ENCODE data around the gene ASB18.

ASB18 gene

DNA sequence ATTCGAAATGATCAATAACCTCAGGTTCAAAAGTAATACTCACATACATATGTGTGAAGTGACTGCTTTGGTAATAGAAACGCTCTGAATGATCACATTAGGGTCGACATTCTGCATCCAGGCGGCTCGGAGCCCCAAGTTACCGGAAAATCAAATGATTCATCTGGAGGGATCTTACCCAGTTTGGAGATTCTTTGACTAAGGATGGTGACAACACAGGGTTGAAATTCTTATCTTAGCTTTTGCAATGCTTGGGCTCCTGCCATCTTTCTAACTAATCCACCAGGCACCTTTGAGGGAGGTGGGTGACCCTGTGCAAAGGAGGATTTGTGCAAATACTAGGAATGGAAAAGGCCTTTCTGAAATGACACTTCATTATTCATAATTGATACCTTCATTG is 106.8 kb downstream of the ASB18 start:
- no peak overlapping the region for H3K4me3 ChIP-seq (ENCODE audit: low read length)
- no peaks in the 10 kb centered on the region for H3K4me1 ChIP-seq (ENCODE audit: control insufficient read depth, insufficient read depth, low read length)
- peaks cover 10% of the 10 kb centered on the region for H3K9me3 ChIP-seq (ENCODE audit: control insufficient read depth, low read length)
- peaks cover 35% of the 10 kb centered on the region for H3K27me3 ChIP-seq (replicated peaks; ENCODE audit: control insufficient read depth, insufficient read depth, low read length)
- no peak overlapping the region for H3K9ac ChIP-seq (ENCODE audit: low read length)
- no peaks in the 10 kb centered on the region for H3K36me3 ChIP-seq (ENCODE audit: control insufficient read depth, insufficient read depth, low read length, severe bottlenecking)
- no peak for DNase-seq (ENCODE audit: low read depth)

DNA sequence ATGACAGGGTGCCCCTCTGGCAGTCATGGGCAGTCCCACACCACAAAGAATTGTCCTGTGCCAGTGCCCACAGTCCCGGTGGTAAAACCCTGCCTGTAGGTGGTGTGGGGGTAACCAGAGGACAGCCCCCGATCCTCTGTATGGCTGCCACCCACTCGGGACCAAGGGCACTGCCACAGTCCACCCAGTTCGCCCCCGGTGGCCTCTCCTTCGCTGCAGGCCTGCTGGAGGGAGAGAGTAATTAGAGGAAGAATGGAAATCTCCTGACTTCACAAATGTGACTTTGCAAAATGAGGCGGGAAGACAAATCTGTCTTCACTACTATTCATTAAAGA is 107.4 kb downstream of the ASB18 start:
- Histone ChIP-seq H3K36me3 (ENCODE audit: control insufficient read depth, insufficient read depth, low read length, severe bottlenecking) (no peaks in the 10 kb centered on the region), H3K4me3 (ENCODE audit: low read length) (no peak overlapping the region), H3K27me3 (replicated peaks; ENCODE audit: control insufficient read depth, insufficient read depth, low read length) (peaks cover 30% of the 10 kb centered on the region), H3K4me1 (ENCODE audit: control insufficient read depth, insufficient read depth, low read length) (no peaks in the 10 kb centered on the region), H3K9me3 (ENCODE audit: control insufficient read depth, low read length) (peaks cover 10% of the 10 kb centered on the region), H3K9ac (ENCODE audit: low read length) (no peak overlapping the region)
- no peak for DNase-seq (ENCODE audit: low read depth)

DNA sequence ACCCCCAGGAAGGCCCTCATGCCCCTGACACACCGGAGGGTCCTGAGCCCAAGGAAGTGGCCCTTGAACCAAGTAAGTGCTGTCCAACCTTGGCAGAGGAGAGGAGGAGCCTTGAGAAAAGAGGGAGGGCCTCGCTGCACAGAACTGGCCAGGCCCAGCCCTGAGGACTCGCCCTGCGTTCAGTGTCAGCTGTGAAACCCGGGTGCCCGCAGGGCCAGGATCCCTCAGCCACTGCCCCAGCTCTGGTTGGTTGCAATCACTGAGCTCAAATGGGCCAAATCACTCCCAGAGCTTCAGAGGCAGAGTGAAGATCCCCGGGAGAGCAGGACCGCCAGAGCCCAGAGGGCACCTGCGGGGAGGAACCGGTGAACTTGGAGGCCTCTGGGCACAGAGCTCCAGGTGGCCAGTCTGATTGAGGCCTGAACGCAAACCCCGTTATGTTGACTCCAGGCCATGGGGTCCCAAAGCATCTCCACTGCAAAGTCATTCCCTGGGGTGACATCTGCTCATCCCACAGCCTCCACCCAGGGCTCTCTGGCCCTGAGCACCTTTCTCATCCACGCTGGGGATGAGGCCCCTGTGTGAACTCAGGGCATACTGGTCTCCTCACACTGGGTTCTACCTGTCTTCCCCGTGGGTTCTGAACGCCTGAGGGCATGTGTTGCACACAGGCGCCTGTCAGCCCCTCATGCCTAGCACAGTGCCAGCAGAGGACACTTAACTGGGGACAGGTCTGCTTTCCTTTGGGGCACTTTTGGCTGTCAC is 107.9 kb downstream of the ASB18 start:
- no peak overlapping the region for H3K9ac ChIP-seq (ENCODE audit: low read length)
- no peaks in the 10 kb centered on the region for H3K4me1 ChIP-seq (ENCODE audit: control insufficient read depth, insufficient read depth, low read length)
- H3K4me3 ChIP-seq (ENCODE audit: low read length) = no peak overlapping the region
- no peak for DNase-seq (ENCODE audit: low read depth)
- no peaks in the 10 kb centered on the region for H3K36me3 ChIP-seq (ENCODE audit: control insufficient read depth, insufficient read depth, low read length, severe bottlenecking)
- H3K27me3 ChIP-seq (replicated peaks; ENCODE audit: control insufficient read depth, insufficient read depth, low read length) = peaks cover 24% of the 10 kb centered on the region
- H3K9me3 ChIP-seq (ENCODE audit: control insufficient read depth, low read length) = peaks cover 10% of the 10 kb centered on the region

DNA sequence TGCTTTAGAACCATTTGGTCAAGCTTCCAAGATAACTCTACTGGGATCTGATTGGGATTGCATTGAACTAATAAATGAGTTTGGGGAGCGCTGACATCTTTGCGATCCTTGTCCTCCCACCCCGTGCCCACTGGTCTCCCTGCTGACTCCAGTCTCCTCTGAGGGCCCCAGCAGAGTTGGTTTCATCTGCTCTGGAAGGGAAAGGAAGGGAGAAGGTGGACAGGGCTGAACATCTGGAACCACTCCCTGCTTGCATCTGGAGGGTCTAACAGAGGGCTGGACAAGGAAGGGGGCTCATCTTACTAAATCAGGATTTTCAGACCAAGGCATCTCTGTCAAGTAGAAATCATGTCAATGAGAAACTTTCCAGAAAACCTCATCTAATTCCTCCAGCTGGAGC is 108.8 kb downstream of the ASB18 start:
- peaks cover 16% of the 10 kb centered on the region for H3K27me3 ChIP-seq (replicated peaks; ENCODE audit: control insufficient read depth, insufficient read depth, low read length)
- peaks cover 19% of the 10 kb centered on the region for H3K9me3 ChIP-seq (ENCODE audit: control insufficient read depth, low read length)
- H3K4me3 ChIP-seq (ENCODE audit: low read length) = no peak overlapping the region
- no peak for DNase-seq (ENCODE audit: low read depth)
- H3K36me3 ChIP-seq (ENCODE audit: control insufficient read depth, insufficient read depth, low read length, severe bottlenecking) = no peaks in the 10 kb centered on the region
- no peak overlapping the region for H3K9ac ChIP-seq (ENCODE audit: low read length)
- H3K4me1 ChIP-seq (ENCODE audit: control insufficient read depth, insufficient read depth, low read length) = no peaks in the 10 kb centered on the region

- Histone ChIP-seq H3K4me3 (ENCODE audit: low read length) (no peak overlapping the region), H3K9ac (ENCODE audit: low read length) (no peak overlapping the region), H3K4me1 (ENCODE audit: control insufficient read depth, insufficient read depth, low read length) (no peaks in the 10 kb centered on the region)
Measured at GRCh38 chr2:236146436-236146835, 117.8 kb downstream of the ASB18 start.

GRCh38 chr2:236143811-236144210 is 120.4 kb downstream of the ASB18 start:
- Histone ChIP-seq H3K9me3 (ENCODE audit: control insufficient read depth, low read length) (no peaks in the 10 kb centered on the region), H3K4me3 (ENCODE audit: low read length) (no peak overlapping the region), H3K27me3 (replicated peaks; ENCODE audit: control insufficient read depth, insufficient read depth, low read length) (peaks cover 21% of the 10 kb centered on the region), H3K9ac (ENCODE audit: low read length) (no peak overlapping the region), H3K4me1 (ENCODE audit: control insufficient read depth, insufficient read depth, low read length) (no peaks in the 10 kb centered on the region), H3K36me3 (ENCODE audit: control insufficient read depth, insufficient read depth, low read length, severe bottlenecking) (no peaks in the 10 kb centered on the region)
- DNase-seq (ENCODE audit: low read depth) = no peak

More at GRCh38 chr2:236146436-236146835, 117.8 kb downstream of the ASB18 start:
- H3K36me3 ChIP-seq (ENCODE audit: control insufficient read depth, insufficient read depth, low read length, severe bottlenecking) = no peaks in the 10 kb centered on the region
- no peak for DNase-seq (ENCODE audit: low read depth)
- H3K9me3 ChIP-seq (ENCODE audit: control insufficient read depth, low read length) = peaks cover 13% of the 10 kb centered on the region
- peaks cover 21% of the 10 kb centered on the region for H3K27me3 ChIP-seq (replicated peaks; ENCODE audit: control insufficient read depth, insufficient read depth, low read length)
